GM12878 (cell line): ENCODE data around the gene CTNNA2. TPM values are rescaled to one million over a fixed set of nuclear protein-coding genes. Genes with fewer than 3 reads are reported as not detected.

ENCODE experiments used
- ATAC-seq: fragments of 200-7000 bp; cut with Tn5 transposase; 3 replicates; pipeline ENCODE4 v1.9.1; 2020; ENCODE audit warnings: mild to moderate bottlenecking, moderate library complexity
- BruUV-seq: library from RNA; stranded (reverse); fragments of 400-500 nt; replicated peaks from 2 replicates; lab custom pipeline; 2021; lab: Mats Ljungman, UMichigan
- CTCF ChIA-PET: fragments of 300-600 bp; sonication (Branson Sonifier 250); formaldehyde crosslinking; extraction: SDS; loops from one replicate; lab custom pipeline; 2021; ENCODE audit warnings: inconsistent platforms; lab: Yijun Ruan, JAX
- POLR2A ChIA-PET: fragments of 350-600 bp; formaldehyde crosslinking; extraction: SDS; loops from one replicate; lab custom pipeline; 2021; ENCODE audit warnings: inconsistent platforms; lab: Charles Lee
- RAD21 ChIA-PET: fragments of 300-600 bp; sonication (Branson Sonifier 250); formaldehyde crosslinking; loops from one replicate; lab custom pipeline; 2023; ENCODE audit warnings: antibody characterized with exemption; ENCODE audit not compliant: unreplicated experiment; lab: Charles Lee
- SMC1A ChIA-PET: fragments of 300-600 bp; sonication (Branson Sonifier 250); formaldehyde crosslinking; loops from one replicate; lab custom pipeline; 2023; ENCODE audit not compliant: unreplicated experiment, uncharacterized antibody; lab: Charles Lee
- DNase-seq: peaks from one replicate; pipeline ENCODE4 v3.0.0-alpha.2; 2011; ENCODE audit warnings: low read depth, low spot score
- FAIRE-seq: peaks from 3 replicates; lab custom pipeline; 2011; peaks lifted over from hg19 to GRCh38; lab: Jason Lieb, UNC
- H2AFZ ChIP-seq: 2 replicates; pipeline ENCODE4 v1.6.0; 2011; ENCODE audit warnings: low read depth, low read length, control low read depth; ENCODE audit not compliant: control insufficient read depth
- H3K27ac ChIP-seq: 2 replicates; pipeline ENCODE4 v1.5.1; 2011; ENCODE audit warnings: control low read depth; ENCODE audit not compliant: control insufficient read depth, insufficient read depth
- H3K27me3 ChIP-seq, 2 experiments: replicated peaks in 1 of 2; 2 replicates each; pipeline versions ENCODE4 v1.6.0 to v1.6.1; 2011; ENCODE audit warnings: low read length in 1 of 2; ENCODE audit not compliant: control insufficient read depth in 2 of 2, insufficient read depth in 2 of 2
- H3K36me3 ChIP-seq, 2 experiments: 2 replicates each; pipeline ENCODE4 v1.5.1; 2011; ENCODE audit warnings: low read length in 1 of 2; ENCODE audit not compliant: control insufficient read depth in 2 of 2, insufficient read depth in 2 of 2
- H3K4me1 ChIP-seq: 2 replicates; pipeline ENCODE4 v1.6.1; 2011; ENCODE audit warnings: mild to moderate bottlenecking, low read length, moderate library complexity, mixed read lengths; ENCODE audit not compliant: control insufficient read depth, insufficient read depth
- H3K4me2 ChIP-seq: 2 replicates; pipeline ENCODE4 v1.6.0; 2011; ENCODE audit warnings: control low read depth; ENCODE audit not compliant: control insufficient read depth, insufficient read depth
- H3K4me3 ChIP-seq: fragments of 200-600 bp; sonication (generic); 2 replicates; pipeline ENCODE4 v1.5.1; 2016
- H3K79me2 ChIP-seq: 2 replicates; pipeline ENCODE4 v1.6.0; 2011; ENCODE audit warnings: low read length; ENCODE audit not compliant: control insufficient read depth, insufficient read depth
- H3K9ac ChIP-seq: 2 replicates; pipeline ENCODE4 v1.8.0; 2011; ENCODE audit warnings: low read length, control low read depth, mixed read lengths; ENCODE audit not compliant: control insufficient read depth, insufficient read depth
- H3K9me3 ChIP-seq: replicated peaks from 3 replicates; pipeline ENCODE4 v1.5.1; 2011; ENCODE audit warnings: mild to moderate bottlenecking, low read length; ENCODE audit not compliant: control insufficient read depth, insufficient read depth
- H4K20me1 ChIP-seq: 2 replicates; pipeline ENCODE4 v1.6.0; 2011; ENCODE audit not compliant: control insufficient read depth, insufficient read depth
- BMI1 ChIP-seq: fragments of 450-650 bp; IDR thresholded peaks from 2 replicates; pipeline ENCODE4 v1.6.1; 2016; ENCODE audit warnings: mild to moderate bottlenecking, moderate library complexity, borderline replicate concordance
- E2F8 ChIP-seq: fragments of 450-650 bp; IDR thresholded peaks from 2 replicates; pipeline ENCODE4 v1.6.1; 2018; ENCODE audit warnings: mild to moderate bottlenecking, low read depth, moderate library complexity; ENCODE audit not compliant: partially characterized antibody
- HDAC6 ChIP-seq: fragments of 200-600 bp; sonication (generic); IDR thresholded peaks from one replicate; pipeline ENCODE4 v1.8.0; 2017; ENCODE audit warnings: antibody characterized with exemption; ENCODE audit not compliant: unreplicated experiment
- SREBF1 ChIP-seq: IDR thresholded peaks from 2 replicates; pipeline ENCODE4 v1.6.1; 2012; ENCODE audit warnings: mild to moderate bottlenecking, low read length
- WGBS: methylation state at CpG from one replicate; pipeline ENCODE4 v1.1.6; 2016; ENCODE audit warnings: low lambda C conversion rate; ENCODE audit not compliant: insufficient replicate concordance, insufficient coverage; ENCODE audit errors: missing lambda C conversion rate; 5-methylcytosine and 5-hydroxymethylcytosine counted together
- in situ Hi-C: fragments of 300-500 bp; cut with MboI; formaldehyde crosslinking; loops from 9 replicates; pipeline ENCODE4 v1.14.3; 2018; ENCODE audit warnings: mixed read lengths
- intact Hi-C: fragments of 100-400 bp; cut with micrococcal nuclease; formaldehyde crosslinking; loops from one replicate; pipeline ENCODE4 v1.14.2; 2022; ENCODE audit not compliant: unreplicated experiment
- polyA plus RNA-seq, 11 experiments: library from polyadenylated mRNA; depleted of rRNA in 4 of 11; unstranded in 6 of 11; stranded (reverse) in 5 of 11; fragments of >200 nt; fragmentation: Nextera tagmentation in 4 of 11; fragmentation: Illumina TruSeq in 1 of 11; extraction: Ambion mirVana in 4 of 11; extraction: Trizol in 1 of 11; gene quantifications; 1 replicate in 1 of 11; 2 replicates in 10 of 11; pipeline versions ENCODE4 v1.2.1 to v1.2.3, GENCODE V29; 2011 to 2016; ENCODE audit warnings: inconsistent platforms in 2 of 11, missing spikeins in 2 of 11, low read depth in 1 of 11
- total RNA-seq, 4 experiments: library from RNA; depleted of rRNA in 3 of 4; stranded (reverse); fragments of >200 nt in 3 of 4; fragmentation: Illumina TruSeq in 1 of 4; extraction: Trizol in 1 of 4; gene quantifications; 2 replicates each; pipeline versions ENCODE4 v1.2.1 to v1.2.3, GENCODE V29; 2013 to 2021
- TF ChIP-seq, protein P1 (sequence below): IDR thresholded peaks from 2 replicates; pipeline ENCODE4 v1.6.1; 2012; ENCODE audit warnings: low read depth, low read length, improper control_type of control experiment

The CTNNA2 gene
- total and polyA plus RNA-seq, 10 of the 15 experiments (the other 5 are each of a cell fraction or from before 2014, with no cell fraction given) = 2.4 to 36.2 (median 6.6) TPM

DNA sequence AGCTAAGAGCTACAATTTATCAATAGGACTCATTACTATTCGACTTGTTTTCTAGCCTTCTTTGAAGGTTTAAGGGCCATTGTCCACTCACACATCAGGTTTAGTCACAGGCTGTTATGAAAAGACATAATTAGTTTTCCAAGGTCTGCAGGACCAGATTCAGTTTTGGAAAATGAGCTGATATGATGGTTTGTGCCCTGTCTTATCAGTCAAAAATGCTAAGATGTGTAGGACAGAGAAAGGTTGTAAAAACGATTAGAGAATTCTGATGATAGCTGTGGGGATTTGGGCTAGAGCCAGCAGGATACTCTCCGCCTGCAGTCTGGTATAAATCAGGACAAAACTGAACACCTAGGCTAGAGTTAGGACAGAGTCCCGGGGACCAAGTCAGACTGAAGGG is 578.4 kb downstream of the CTNNA2 start:
- no peaks in the 10 kb centered on the region for H3K36me3 ChIP-seq
- 16% methylated on average over 4 of the region's 4 CpGs for WGBS
- intact Hi-C loops (no loop called here), in situ Hi-C loops (no loop called here)
- no peak for TF ChIP-seq SREBF1
- TF ChIP-seq E2F8 = no peak
- TF ChIP-seq HDAC6 = no peak
- TF ChIP-seq, protein P1, sequence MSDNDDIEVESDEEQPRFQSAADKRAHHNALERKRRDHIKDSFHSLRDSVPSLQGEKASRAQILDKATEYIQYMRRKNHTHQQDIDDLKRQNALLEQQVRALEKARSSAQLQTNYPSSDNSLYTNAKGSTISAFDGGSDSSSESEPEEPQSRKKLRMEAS = no peak
- TF ChIP-seq BMI1 = no peak
- H4K20me1 ChIP-seq = no peaks in the 10 kb centered on the region
- no peak overlapping the region for H3K4me2 ChIP-seq
- SMC1A ChIA-PET = interaction anchor here (1.4 kb wide), 1 partner anchor 10 kb away, joined by 6 read pairs; no protein-coding TSS in a partner anchor
- RAD21 ChIA-PET = no interaction called here
- no peak for DNase-seq
- no peak overlapping the region for H3K27ac ChIP-seq
- BruUV-seq = no TSS peak
- H2AFZ ChIP-seq = no peak overlapping the region
- FAIRE-seq = no peak
- CTCF ChIA-PET = interaction anchor here (0.9 kb wide), 1 partner anchor 75 kb away, joined by 3 read pairs; no protein-coding TSS in a partner anchor
- H3K79me2 ChIP-seq = no peaks in the 10 kb centered on the region
- no peak overlapping the region for H3K9ac ChIP-seq
- no peaks in the 10 kb centered on the region for H3K9me3 ChIP-seq
- no peak for ATAC-seq
- no peak overlapping the region for H3K4me3 ChIP-seq
- H3K4me1 ChIP-seq = no peaks in the 10 kb centered on the region
- no peaks in the 10 kb centered on the region; a peak in 1 of 4 replicates for H3K27me3 ChIP-seq
- POLR2A ChIA-PET = no interaction called here
